ENCODE data around the gene MSI2. TPM values are rescaled to one million over a fixed set of nuclear protein-coding genes. Genes with fewer than 3 reads are reported as not detected.

Gene MSI2
- total RNA-seq, 2 donors from 2014 or later, result 23.2 to 30.9 TPM

DNA sequence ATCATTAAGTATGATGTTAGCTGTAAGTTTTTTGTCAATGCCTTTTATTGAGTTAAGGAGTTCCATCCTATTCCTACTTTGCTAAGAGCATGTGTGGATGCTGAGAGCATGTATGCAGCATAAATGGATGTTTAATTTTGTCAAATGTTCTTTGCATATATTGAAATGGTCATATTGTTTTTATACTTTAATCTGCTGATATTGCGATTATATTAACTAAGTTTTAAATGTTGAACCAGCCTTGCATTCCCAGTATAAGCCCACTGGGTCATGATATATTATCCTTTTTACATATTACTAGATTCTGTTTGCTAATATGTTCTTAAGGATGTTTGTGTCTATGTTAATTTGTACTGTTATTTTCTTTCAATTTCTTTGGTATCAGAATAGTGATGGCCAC is 435.6 kb downstream of the MSI2 start:
- intact Hi-C loops (cut with DNase I), result no loop called here
- no peak for DNase-seq (ENCODE audit: low spot score)

DNA sequence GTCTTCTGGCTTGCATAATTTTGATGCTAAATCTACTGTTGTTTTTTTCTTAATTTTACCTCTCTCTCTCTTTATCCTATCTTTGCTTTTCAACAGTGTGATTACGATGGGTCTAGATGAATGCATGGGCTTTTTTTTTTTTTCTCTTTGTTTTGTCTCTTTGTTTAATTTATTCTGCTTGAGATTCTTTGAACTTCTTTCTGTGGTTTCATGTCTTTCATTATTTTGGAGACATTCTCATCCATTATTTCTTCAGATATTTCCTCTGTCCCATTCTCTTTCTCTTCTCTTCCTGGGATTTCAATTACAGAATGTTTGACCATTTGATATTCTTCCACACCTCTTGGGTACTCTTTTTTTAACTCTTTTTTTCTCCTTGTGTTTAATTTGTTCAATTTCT is 436.4 kb downstream of the MSI2 start:
- no peak for DNase-seq (ENCODE audit: low spot score)
- intact Hi-C loops (cut with DNase I), result no loop called here

DNA sequence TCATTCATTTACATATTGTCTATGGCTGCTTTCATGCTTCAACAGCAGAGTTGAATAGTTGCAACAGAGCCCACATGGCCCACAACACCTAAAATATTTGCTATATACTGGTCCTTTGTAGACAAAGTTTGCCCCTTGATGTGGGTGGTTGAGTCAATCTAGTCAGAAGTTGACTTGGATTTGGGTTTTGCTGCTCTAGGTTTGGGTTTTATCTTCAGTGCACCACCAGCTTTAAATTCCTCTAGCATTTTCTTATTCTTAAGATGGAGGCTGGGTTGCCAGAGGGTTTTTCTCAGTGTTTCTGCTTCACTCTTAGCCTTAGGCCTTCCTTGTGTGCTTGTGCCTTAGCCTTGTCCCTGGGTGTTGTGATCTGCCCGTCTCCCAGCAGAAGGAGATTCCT is 437.7 kb downstream of the MSI2 start:
- intact Hi-C loops (cut with DNase I), result loop anchor here in 1 of 2 donors (2.0 kb wide), 1 partner anchor 51 kb away; the partner anchor contains the start of gene CCDC182
- DNase-seq (ENCODE audit: low spot score), result no peak

DNA sequence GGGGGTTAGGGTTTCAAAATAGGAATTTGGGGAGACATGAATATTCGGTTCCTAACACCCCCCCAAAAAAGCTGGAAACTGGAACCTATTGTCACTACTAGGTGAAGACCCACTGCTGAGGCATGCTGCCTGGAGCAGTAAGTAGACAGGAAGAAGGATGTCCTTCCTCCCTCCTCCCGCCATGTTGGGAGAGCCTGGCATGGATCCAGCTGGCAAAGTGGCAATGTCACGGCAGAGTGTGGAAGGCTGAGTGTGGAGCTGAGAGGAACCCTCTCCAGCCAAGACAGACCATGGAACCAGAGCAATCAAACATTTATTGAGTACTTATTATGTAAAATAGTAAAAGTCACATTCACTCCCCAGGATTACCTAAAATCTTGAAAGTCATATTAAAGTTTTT is 439.7 kb downstream of the MSI2 start:
- intact Hi-C loops (cut with DNase I), result no loop called here
- no peak for DNase-seq (ENCODE audit: low spot score)

DNA sequence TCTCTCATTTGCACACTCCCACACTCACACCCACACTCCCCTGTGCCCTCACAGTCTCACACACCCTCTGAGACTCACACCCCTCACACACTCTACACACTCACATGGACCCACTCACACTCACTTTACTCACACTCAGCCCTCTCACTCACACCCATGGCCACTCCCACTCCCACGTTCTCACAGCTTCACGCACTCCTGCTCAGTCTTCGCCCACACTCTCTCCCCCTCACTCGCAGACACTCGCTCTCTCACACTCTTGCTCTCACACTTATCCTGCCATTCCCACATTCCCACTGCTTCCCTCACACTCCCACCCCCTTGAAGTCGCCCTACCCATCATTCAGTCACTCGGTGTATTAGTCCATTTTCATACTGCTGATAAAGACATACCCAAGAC is 440.9 kb downstream of the MSI2 start:
- intact Hi-C loops (cut with DNase I), result no loop called here
- no peak for DNase-seq (ENCODE audit: low spot score)

DNA sequence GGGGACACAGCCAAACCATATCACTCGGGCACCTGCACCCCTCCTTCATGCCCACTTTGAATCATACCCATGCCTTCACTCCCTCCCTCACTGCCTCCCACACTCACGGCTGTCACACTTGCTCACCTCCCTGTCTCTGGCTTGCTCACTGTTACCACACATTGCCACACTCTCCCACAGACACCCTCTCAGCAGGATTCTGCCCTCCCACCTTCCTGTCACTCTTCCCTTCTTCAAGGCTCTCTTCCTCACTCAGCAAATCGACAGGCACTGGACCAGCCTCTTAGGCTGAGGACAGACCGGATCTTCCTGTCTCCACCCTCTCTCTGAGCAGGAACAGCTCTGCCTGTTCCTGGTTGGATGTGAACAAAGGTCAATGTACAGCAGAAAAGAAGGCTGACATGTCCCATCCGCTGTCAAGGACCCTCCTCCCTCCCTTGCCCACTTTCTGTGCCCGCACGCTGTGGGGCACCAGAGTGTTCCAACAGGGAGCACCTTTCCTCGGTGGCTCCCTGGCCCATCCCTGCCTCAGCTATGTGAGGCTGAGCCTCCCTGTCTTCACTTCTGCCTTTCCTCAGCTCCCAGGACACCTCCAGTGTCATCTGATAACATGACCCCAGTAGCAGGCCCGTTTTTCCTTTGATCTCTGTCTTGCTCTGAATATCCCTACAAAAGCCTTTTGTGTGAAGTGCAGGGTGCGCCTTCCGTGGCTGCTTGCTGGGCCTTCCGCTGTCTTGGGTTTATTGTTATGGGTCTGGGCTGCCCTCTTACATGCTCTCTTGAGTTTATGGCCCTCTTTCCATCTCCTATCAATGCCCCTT is 441.8 kb downstream of the MSI2 start:
- no peak for DNase-seq (ENCODE audit: low spot score)
- intact Hi-C loops (cut with DNase I), result no loop called here

DNA sequence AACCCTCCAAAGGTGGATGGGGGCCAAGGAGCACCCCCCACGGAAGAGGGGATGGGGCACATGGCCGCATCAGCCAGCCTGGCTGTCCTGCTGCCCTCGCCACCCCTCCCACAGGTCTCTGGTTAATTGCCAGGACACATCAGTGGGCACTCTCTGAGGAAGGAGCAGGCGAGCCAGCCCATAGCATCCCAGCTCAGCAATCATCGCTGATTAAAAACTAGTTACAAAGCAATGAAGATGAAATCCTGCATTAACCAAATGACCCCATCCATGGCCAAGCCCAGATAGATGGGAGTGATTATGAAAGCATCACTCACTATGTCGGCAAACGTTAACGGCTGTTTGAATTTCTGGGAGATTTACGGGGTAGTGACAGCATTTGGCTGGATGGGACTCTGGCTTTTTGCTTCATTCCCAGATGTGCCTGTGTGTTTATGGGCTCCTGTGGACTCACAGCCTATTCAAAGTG is 443.5 kb downstream of the MSI2 start:
- DNase-seq (ENCODE audit: low spot score), result no peak
- intact Hi-C loops (cut with DNase I), result loop anchor here in 1 of 2 donors (1.0 kb wide), 1 partner anchor 39 kb away; no protein-coding TSS in a partner anchor

DNA sequence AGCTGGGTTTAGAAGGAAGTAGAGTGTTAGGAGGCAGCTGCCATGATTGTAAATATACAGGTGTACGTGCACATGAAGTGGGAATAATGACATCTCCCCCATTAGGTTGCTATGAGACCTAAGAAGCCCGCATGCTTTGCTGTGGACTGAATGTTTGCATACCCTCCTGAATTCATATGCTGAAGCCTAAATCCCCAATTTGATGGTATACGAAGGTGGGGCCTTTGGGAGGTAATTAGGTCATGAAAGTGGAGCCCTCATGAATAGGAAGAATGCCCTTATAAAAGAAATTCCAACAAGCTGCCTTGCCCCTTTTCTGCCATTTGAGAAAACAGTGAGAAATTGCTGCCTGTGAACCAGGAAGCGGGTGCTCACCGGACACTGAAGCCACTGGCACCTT is 444.8 kb downstream of the MSI2 start:
- intact Hi-C loops (cut with DNase I), result no loop called here
- DNase-seq (ENCODE audit: low spot score), result no peak

DNA sequence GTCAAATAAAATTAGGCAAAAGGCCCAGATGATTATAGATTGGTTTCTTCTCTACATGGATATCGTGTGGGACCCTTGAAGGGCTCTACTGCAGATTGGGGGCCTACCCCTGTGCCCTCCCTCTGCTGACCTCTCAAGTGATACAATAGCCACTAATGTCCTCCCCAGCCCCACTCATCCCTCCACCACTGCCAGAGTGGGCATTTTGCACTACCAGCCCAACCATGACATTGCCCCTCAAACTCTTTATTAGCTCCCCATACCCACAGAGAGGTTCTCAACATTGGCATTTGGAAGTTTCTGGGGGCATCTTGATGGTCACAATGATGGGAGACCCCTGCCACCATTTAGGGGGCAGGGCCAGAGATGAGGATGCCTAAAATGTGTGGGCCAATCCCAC is 446.9 kb downstream of the MSI2 start:
- intact Hi-C loops (cut with DNase I), result no loop called here
- DNase-seq (ENCODE audit: low spot score), result no peak

DNA sequence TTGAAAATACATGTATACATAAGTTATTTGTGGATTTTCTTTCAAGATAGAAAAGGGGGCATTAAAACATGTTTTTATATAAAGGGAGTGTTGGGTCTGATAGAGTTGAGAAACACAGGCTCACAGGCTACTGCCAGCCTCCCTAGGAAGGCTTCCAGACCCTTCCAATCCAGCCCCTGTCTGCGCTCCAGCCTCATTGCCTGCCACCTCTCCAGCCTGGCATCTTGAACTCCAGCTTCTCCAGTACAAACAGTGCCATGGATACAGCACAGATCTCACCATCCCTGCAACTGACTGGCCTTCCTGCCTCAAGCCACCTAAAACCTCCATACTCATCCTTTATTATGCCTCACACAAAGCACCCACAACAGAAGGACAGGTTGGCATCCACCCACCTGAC is 448.1 kb downstream of the MSI2 start:
- no peak for DNase-seq (ENCODE audit: low spot score)
- intact Hi-C loops (cut with DNase I), result no loop called here

DNA sequence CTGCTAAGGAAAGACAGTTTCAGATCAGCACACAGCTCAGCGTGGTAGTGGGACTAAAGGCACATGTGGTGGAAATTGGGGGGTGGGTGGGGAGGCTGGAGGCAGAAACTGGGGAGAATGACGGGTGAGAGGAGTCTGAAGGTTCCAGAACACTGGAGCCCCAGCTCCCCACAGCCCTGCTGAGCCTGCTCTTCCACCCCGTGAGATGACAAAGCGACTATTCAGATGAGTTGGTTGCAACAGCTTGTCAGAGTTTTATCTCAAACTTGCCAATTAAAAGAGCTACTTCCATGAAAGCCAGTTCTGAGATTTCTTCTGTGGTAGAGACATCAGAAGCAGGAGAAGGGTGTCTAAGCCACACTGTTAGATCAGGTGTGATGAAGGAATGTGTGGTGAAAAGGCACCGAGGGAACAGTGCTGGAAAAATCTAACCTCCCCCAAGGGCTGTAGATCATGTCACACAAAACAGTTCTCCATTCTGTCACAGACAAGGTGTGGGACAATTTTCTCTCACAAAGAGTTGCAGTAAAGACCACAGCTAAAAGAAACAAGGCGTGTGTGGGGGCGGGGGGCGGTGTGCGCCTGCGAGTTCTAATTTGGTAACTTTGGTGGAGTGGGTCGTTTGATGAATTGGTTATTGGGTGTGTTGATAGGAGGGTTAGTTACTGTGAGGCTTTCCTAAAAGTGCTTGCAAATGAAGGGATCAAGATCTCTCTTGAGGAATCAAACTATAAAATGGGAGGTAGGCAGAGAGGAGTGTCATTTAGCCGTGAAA is 449.8 kb downstream of the MSI2 start:
- intact Hi-C loops (cut with DNase I), result no loop called here
- DNase-seq (ENCODE audit: low spot score), result no peak

DNA sequence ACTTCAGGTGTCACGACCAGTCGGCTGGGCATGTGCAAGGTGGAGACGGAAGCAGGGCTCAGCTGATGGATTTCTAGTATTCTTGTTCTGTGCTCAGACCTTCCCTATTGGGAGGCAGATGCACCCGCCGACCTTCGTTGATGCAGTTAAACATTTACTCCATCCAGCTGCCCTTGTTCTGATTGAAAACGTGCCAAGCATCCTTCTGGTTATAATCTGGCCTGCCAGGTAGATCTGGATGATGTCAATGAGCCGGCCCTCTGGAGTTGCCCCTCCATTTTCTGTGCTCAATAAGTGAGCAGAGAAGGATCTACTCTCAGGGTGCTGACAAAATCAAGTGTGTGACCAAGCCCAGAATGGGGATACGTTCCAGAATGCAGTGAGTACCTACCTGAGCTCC is 450.4 kb downstream of the MSI2 start:
- intact Hi-C loops (cut with DNase I), result no loop called here

DNA sequence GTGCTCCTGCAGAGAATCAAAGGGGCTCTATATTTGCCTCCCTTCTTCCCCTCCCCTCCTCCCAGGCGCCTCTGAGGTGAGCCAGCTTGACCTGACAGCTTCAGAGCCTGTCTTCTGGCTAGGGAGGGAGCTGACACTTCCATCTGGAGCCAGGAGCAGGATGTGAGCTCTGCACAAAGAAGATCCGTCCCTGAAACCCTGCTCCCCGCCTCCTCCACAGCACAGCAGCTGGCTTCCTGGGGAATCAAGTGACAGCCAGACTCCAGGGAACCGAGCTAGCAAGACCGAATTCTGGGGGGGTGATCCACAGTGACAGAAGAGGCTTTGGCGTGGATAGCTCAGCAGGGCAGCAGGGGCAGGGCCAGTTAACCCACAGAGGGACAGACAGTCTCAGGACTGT is 451.6 kb downstream of the MSI2 start:
- no peak for DNase-seq (ENCODE audit: low spot score)
- intact Hi-C loops (cut with DNase I), result no loop called here

More for the DNA sequence above, 450.4 kb downstream of the MSI2 start:
- DNase-seq (ENCODE audit: low spot score), result no peak

DNA sequence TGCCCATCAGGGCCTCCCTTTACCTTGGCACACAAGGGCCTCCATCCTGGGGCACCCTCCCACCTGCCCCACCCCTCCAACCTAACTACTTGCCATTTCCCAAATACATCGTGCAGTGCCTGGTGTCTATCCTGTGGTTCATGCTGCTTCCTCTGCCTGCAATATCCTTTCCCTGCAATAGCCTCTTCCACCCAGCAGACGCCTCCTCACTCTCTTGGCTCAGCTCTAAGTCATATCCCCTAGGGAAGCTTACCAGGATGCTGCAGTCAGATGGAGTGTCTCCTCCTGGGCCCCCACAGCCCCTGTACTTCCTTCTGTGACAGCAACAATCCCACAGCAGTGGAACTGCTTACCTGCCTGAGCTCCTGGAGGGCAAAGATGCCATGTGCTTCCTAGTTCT is 452.1 kb downstream of the MSI2 start:
- intact Hi-C loops (cut with DNase I), result no loop called here
- DNase-seq (ENCODE audit: low spot score), result no peak

DNA sequence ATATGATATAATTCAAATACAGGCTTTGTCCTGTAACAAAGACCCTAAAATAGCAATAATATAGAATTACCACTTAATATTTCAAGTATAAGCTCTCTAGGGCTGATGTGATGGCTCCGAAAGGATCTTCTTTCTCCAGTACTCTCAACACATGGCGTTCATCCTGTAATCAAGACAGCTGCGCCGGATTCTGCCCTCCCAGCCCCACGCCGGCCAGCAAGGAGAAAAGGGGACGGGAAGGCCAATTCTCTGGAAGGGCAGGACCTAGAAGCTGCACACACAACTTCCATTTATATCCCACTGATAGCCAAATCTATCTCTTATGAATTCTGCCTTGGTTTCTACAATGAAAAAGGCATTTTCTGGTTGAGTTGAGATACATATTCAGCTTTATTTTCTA is 456.8 kb downstream of the MSI2 start:
- intact Hi-C loops (cut with DNase I), result no loop called here
- DNase-seq (ENCODE audit: low spot score), result no peak

DNA sequence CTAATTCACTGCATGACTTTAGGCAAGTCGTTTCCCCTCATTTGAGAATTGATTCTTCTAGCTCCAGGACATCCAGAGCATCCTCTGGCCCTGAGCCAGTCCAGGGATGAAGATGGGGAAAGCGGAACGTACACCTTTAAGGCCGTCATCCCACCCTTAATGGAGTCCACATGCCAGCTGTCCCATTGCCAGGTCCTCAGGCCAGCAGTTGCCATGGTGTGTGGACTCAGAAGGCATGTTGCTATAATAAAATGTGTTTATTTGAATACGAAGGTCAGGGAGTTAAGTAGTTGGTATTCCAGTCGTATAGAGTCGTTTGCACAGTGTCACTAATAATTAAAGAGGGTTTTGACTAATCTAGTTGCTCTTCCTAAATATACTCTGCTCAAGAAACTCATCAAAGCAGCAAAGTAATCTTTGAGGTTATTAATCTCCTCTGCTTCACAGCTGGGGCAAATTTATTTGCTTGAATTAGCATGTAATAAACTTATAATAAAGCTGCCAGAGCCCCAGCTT is 458.4 kb downstream of the MSI2 start:
- intact Hi-C loops (cut with DNase I), result no loop called here
- DNase-seq (ENCODE audit: low spot score), result no peak

DNA sequence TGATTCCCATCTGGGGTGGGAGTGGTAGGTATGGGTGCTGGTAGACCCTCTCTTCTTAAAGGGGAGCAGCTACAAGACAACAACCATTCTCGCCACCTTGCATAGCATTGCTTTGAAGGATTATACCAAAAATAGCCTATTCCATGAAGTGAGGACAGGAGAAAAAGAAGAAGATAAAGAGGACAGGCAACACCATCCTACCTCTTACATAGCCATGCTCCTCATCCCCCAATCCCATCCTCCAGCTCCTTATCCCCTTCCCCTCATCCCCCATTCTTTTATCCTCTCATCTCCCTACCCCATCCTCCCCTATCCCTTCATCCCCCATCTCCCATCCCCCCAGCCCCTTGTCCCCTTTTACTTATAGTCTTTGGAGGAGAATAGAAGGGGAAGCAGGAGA is 459.7 kb downstream of the MSI2 start:
- DNase-seq (ENCODE audit: low spot score), result no peak
- intact Hi-C loops (cut with DNase I), result no loop called here

DNA sequence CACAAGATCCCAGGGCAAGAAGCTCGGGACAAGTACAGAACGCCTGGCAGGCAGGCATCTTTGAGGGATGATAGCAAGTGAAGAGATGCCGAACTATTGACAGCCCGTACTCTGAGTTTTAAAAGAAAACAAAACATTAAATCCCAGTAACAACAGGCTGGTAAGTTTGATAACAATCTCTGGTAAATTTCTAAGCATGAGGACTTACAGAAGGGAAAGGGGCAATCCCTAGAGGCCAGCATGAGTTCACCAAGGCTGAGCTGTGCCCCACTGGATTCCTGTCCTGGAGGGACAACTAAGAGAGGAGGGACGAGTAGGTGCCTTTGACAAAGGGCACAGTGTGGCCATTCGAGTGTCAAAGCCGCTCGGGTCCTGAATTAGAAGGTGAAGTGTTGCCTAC is 462.6 kb downstream of the MSI2 start:
- intact Hi-C loops (cut with DNase I), result no loop called here
- DNase-seq (ENCODE audit: low spot score), result no peak

DNA sequence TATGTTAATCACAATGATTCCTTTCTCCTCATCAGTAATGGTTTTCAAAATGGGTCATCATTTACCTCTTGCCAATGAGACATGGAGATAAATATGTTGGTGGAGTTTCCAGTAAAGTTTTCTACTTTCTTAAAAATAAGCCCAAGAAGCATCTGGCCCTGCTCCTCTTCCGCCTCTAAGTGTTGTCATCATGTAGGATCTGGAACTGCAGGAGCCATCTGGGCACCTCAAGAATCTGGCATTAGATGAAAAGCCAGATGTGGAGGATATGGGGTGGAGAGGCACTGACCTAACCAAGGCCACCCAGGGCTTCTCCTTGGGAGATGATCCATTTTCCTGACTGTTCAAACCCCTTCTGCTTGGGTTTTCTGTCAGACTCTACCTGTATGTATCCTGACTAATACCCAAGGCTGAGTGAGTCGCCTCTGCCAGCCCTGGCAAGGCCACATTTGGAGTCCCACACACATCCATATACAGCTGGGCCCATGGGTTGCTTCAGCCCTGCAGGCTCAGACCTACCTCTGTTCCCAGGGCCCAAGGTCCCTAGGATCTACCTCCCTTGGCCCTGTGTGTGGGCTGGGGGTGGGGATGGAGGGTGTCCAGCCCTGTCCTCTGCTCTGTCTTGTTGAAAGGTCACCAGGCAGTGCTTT is 464.2 kb downstream of the MSI2 start:
- no peak for DNase-seq (ENCODE audit: low spot score)

More for the DNA sequence above, 464.2 kb downstream of the MSI2 start:
- intact Hi-C loops (cut with DNase I), result loop anchor here in 1 of 2 donors (10.0 kb wide), 1 partner anchor 126 kb away; no protein-coding TSS in a partner anchor
